ENCODE measurements around the gene CARMIL3.

GRCh38 chr14:24060984-24061913 lies 9.4 kb downstream of the CARMIL3 start:
- TF ChIP-seq CTCF (IDR thresholded peaks at IDR 0.05) (no peak), POLR2A (IDR thresholded peaks at IDR 0.05) (no peak)
